Loucy (cell line): ENCODE data around the gene ADAM22.

ENCODE experiments used
- EZH2phosphoT487 ChIP-seq: fragments of 200-600 bp; IDR thresholded peaks from 2 replicates; pipeline ENCODE4 v1.6.1; 2018; ENCODE audit warnings: antibody characterized with exemption, mild to moderate bottlenecking, moderate library complexity, borderline replicate concordance
- TF ChIP-seq, protein P1 (sequence below): fragments of 200-600 bp; sonication (generic); conservative IDR thresholded peaks from 2 replicates; pipeline ENCODE4 v1.5.1; 2014; ENCODE audit warnings: mild to moderate bottlenecking, antibody characterized with exemption, low read length

DNA sequence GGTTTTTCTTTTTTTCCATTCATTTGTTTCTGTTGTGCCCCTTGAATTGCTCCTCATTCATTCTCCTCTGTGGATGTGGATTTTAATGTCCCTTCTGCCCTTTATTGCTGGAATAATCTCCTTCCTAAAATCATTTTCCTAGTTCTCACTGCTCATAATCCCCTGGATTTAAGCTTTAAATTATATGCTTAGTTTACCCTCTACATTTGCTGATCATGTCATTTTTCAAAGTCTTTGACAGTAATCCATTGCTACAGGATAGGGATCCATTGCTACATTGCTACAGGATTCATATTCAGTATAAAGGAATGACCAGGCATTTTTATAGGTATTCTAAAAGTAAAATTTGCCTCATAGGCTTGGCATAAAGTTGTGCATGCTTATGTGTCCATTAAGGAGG is 14.3 kb downstream of the ADAM22 start:
- TF ChIP-seq, protein P1, sequence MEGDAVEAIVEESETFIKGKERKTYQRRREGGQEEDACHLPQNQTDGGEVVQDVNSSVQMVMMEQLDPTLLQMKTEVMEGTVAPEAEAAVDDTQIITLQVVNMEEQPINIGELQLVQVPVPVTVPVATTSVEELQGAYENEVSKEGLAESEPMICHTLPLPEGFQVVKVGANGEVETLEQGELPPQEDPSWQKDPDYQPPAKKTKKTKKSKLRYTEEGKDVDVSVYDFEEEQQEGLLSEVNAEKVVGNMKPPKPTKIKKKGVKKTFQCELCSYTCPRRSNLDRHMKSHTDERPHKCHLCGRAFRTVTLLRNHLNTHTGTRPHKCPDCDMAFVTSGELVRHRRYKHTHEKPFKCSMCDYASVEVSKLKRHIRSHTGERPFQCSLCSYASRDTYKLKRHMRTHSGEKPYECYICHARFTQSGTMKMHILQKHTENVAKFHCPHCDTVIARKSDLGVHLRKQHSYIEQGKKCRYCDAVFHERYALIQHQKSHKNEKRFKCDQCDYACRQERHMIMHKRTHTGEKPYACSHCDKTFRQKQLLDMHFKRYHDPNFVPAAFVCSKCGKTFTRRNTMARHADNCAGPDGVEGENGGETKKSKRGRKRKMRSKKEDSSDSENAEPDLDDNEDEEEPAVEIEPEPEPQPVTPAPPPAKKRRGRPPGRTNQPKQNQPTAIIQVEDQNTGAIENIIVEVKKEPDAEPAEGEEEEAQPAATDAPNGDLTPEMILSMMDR: no peak
- no peak for TF ChIP-seq EZH2phosphoT487
